Kasumi-1 (cell line): ENCODE results near the gene ACTA1.
"Not testable (repeated sequence)": the region's sequence is repeated elsewhere in the genome, so short reads cannot be mapped to it uniquely, and the experiment has no call there.

Experiments
- DNase-seq, 2 experiments: peaks; one replicate each; lab custom pipeline; 2025; lab: John Stamatoyannopoulos, UW

The ACTA1 gene

GRCh38 chr1:229434005-229434640 lies at the start of gene ACTA1:
ACTA1 (minus strand) TSS chr1:229434094; CDS start chr1:229433115, 979 bp downstream.
- DNase-seq, result no peak

- no peak for DNase-seq
These were observed 48.6 kb upstream of the ACTA1 start for GRCh38 chr1:229482511-229482910.

GRCh38 chr1:229480495-229480894 lies 46.6 kb upstream of the ACTA1 start:
- no peak for DNase-seq

- DNase-seq, result peak; percentile 88 to 91
These were observed 45.9 kb upstream of the ACTA1 start for GRCh38 chr1:229479660-229480399.

- DNase-seq, result no peak
These were observed 45.0 kb upstream of the ACTA1 start for GRCh38 chr1:229478852-229479251.

- not testable (repeated sequence) for DNase-seq
These were observed 42.0 kb upstream of the ACTA1 start for GRCh38 chr1:229475859-229476258.

- DNase-seq, result no peak
These were observed 40.6 kb upstream of the ACTA1 start for GRCh38 chr1:229474509-229474908.

GRCh38 chr1:229471175-229471574 lies 37.3 kb upstream of the ACTA1 start:
- DNase-seq, result no peak

GRCh38 chr1:229470406-229471043 lies 36.6 kb upstream of the ACTA1 start:
- DNase-seq, result no peak

- no peak for DNase-seq
These were observed 33.0 kb upstream of the ACTA1 start for GRCh38 chr1:229466887-229467286.

GRCh38 chr1:229464672-229465071 lies 30.8 kb upstream of the ACTA1 start:
- no peak for DNase-seq

GRCh38 chr1:229461032-229461668 lies 27.3 kb upstream of the ACTA1 start:
- DNase-seq, result no peak

- DNase-seq, result no peak
These were observed 25.9 kb upstream of the ACTA1 start for GRCh38 chr1:229459815-229460214.

GRCh38 chr1:229457436-229457835 lies 23.5 kb upstream of the ACTA1 start:
- no peak for DNase-seq

GRCh38 chr1:229456016-229456415 lies 22.1 kb upstream of the ACTA1 start:
- DNase-seq, result no peak

- DNase-seq, result no peak
These were observed 20.2 kb upstream of the ACTA1 start for GRCh38 chr1:229454056-229454455.

GRCh38 chr1:229452956-229453801 lies 19.3 kb upstream of the ACTA1 start:
- DNase-seq, result peak; percentile 26 to 55

GRCh38 chr1:229448845-229449244 lies 15.0 kb upstream of the ACTA1 start:
- DNase-seq, result no peak

- no peak for DNase-seq
These were observed 14.5 kb upstream of the ACTA1 start for GRCh38 chr1:229448354-229448753.

- no peak for DNase-seq
These were observed 13.9 kb upstream of the ACTA1 start for GRCh38 chr1:229447809-229448252.

GRCh38 chr1:229445828-229446227 lies 11.9 kb upstream of the ACTA1 start:
- DNase-seq, result no peak
